Fibroblast of skin of abdomen (primary cell): ENCODE data around the gene MOV10L1.

ENCODE experiments used
- DNase-seq: peaks from one replicate; pipeline ENCODE4 v3.0.0-alpha.2; 2013

Gene MOV10L1

DNA sequence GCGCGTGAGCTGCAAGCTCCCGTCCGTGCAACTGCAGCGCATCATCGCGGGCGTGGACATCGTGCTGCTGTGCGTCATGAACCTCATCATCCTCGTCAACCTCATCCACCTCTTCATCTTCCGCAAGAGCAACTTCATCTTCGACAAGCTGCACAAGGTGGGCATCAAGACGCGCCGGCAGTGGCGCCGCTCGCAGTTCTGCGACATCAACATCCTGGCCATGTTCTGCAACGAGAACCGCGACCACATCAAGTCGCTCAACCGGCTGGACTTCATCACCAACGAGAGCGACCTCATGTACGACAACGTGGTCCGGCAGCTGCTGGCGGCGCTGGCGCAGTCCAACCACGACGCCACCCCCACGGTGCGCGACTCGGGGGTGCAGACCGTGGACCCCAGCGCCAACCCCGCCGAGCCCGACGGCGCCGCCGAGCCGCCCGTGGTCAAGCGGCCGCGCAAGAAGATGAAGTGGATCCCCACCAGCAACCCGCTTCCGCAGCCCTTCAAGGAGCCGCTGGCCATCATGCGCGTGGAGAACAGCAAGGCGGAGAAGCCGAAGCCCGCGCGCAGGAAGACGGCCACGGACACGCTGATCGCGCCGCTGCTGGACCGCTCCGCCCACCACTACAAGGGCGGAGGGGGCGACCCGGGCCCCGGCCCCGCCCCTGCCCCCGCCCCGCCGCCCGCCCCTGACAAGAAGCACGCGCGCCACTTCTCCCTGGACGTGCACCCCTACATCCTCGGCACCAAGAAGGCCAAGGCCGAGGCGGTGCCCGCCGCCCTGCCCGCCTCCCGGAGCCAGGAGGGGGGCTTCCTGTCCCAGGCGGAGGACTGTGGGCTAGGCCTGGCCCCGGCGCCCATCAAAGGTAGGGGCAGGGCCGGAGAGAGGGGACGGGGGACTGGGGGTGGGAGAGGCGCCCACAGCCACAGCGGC lies 88.0 kb downstream of the MOV10L1 start:
- no peak for DNase-seq

DNA sequence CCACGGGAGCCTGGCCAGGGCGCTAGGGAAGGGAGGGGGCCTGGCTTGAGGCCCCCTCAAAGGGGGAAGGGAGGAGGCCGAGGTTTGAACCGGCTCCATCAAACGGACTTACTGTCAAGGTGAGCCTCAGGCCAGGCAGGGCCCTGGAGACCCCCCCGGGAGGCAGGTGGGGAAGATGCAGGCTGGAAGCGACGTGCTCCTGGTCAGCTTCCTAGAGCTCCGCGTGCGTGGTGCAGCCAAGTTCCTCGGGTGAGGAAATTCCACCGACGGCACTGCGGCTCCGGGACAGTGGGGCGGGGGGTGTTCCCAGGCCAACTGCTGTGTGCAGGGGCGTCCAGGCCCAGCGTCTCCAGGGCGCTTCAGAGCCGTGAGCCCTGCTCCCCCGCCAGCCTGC lies 88.7 kb downstream of the MOV10L1 start:
- no peak for DNase-seq

GRCh38 chr22:50178871-50179869 lies 89.4 kb downstream of the MOV10L1 start:
- DNase-seq, result no peak

DNA sequence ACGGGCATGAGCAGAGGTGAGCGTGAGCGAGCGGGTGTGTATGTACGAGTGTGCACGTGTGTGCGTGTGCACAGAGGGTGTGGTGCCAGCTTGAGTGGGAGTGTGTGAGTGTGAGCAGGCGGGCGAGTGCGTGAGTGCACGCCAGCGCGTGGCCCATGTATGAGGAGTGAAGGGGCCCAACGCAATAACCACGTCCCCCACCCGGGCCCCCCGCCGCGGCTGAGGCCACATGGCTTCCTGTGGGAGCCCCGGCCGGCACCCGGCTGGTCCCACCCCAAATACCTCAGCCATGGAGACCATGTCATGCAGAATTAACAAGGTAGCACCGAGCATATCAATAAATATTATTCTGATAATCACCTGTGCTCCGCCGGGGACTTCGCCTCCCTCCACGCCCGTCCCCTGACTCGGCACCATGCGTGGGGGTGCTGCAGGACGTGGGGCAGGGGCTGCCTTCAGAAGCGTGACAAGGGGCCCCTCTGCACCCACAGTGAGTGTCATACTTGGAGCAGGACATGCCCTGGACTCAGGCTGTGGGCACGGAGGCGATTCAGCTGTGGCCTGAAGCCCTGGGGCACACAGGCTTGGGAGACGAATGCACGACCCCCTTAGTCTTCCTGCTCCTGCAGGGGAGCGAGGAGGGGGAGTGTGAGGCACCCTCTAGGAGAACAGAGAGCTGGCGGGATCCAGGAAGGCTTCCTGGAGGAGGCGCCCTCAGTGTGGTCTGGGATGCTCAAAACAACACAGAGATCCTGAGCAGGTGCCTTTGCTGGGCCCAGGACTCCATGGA lies 90.3 kb downstream of the MOV10L1 start:
- no peak for DNase-seq

DNA sequence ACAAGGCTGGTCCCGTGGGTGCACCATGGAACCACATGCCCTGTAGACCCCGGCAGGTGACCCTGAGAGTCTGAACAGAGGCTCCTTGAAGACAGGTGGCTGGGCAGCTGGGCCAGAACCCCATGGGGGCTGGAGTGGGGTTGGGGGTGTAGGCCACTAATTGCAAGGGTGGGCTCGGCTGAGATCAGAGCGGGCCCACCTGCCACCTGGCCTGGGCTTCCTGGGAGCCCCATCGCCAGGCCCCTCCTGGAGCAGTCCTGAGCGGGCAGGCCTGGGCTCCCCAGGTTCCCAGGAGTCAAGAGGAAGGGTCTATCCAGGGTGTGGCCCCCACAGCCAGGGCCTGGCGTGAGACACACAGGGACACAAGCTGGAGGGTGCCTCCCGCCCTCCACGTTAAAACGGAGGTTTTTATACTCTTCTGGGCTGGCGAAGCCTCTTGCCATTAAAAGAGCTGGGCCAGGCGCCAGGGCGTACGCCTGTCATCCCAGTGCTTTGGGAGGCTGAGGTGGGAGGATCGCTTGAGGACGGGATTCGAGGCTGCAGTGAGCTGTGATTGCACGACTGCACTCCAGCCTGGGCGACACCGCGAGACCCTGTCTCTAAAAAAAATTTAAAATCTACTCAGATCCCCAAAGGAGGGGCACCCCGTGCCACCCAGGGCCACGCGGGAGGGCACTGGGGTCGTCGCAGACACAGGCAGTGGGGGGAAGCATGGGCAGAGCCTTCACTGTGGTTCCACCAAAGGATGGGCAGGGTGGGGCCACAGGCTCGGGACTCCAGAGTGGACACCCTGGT lies 91.1 kb downstream of the MOV10L1 start:
- DNase-seq, result no peak

DNA sequence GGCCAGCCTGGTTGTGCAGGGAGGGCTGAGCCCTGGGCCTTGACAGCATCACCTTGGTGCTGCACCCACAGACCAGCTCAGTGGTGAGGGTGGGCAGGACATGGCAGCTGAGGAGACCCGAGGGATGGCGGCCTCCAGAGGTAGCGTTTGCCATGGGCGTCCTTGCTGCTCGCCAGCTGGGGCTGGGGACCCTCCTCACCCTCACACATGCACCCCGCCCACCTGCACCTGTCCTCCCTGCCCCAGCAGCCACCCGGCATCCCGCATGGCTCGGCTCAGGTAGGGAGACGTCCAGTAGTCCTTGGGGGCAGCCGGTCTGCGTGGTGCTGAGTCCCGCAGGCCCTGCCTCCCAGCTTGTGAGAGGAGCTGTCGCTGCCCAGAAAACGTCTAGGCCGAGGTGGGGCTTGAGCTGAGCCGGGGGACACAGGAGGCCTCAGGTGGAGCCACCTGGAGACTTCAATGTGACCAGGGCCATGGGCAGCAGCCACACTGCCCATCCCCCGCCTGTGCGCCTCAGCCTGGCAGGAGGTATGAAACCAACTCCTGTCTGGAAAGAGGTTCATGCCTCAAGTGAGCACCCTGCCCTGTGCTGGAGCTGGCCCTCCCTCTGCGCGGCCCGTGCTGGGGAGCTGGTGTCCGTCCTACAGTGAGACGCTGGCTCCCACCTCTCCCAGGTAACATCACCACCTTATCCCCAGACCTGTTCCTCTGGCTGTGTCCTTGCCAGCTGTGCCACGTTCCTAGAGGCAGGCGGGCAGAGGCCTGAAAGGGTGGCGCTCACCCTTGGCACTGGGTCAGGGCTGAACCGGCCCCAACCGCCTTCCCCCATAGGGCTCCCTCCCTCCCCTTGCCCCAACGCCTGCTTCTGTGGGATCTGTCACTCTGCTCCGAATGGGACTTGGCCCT lies 92.6 kb downstream of the MOV10L1 start:
- no peak for DNase-seq

GRCh38 chr22:50183141-50183971 lies 93.5 kb downstream of the MOV10L1 start:
- no peak for DNase-seq

GRCh38 chr22:50184004-50184901 lies 94.4 kb downstream of the MOV10L1 start:
- peak; percentile 49 for DNase-seq

- DNase-seq, result no peak
Measured at GRCh38 chr22:50184902-50185374, 95.1 kb downstream of the MOV10L1 start.

- peak; percentile 92 for DNase-seq
Measured at GRCh38 chr22:50185375-50186087, 95.7 kb downstream of the MOV10L1 start, which contains the start of gene TRABD. TRABD (plus strand) TSS chr22:50185913; CDS start chr22:50193061, 7,148 bp downstream.

- no peak for DNase-seq
Measured at GRCh38 chr22:50186181-50186714, 96.4 kb downstream of the MOV10L1 start.

- peak; percentile 29 for DNase-seq
Measured at GRCh38 chr22:50186761-50187523, 97.1 kb downstream of the MOV10L1 start.

GRCh38 chr22:50188356-50188755 lies 98.5 kb downstream of the MOV10L1 start:
- DNase-seq, result no peak

- DNase-seq, result no peak
Measured at GRCh38 chr22:50189184-50189848, 99.5 kb downstream of the MOV10L1 start.

DNA sequence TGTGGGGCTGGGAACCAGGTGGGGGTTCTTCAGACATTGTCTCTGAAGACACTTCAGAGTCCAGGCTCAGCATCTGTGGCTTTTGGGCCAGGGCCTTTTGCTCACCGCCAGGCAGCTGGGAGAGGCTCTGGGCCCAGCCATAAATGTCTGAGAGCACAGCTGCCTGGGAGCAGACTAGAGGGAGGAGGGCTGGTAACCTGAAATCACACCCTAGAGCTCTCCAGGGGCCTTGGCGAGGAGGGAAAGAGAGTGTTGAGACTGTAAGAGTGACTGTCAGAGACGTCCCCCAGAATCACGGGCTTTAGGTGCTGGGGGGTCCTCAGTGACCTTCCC lies 100.0 kb downstream of the MOV10L1 start:
- DNase-seq, result no peak
